Neural cell (in vitro differentiated cells): ENCODE results near the gene MAML3. TPM values are rescaled to one million over a fixed set of nuclear protein-coding genes. Genes with fewer than 3 reads are reported as not detected.

Experiments used
- H2AFZ ChIP-seq: fragments of 200-600, 300-800 bp; sonication (generic), shearing (Covaris generic); 2 replicates; pipeline ENCODE4 v1.6.0; 2014; ENCODE audit warnings: low read depth, mild to moderate bottlenecking, antibody characterized with exemption, low read length, moderate library complexity
- H3F3A ChIP-seq: fragments of 200-600 bp; shearing (Covaris generic); 2 replicates; pipeline ENCODE4 v1.6.1; 2016; ENCODE audit warnings: mild to moderate bottlenecking, moderate library complexity, mixed read lengths, antibody characterized with exemption, low read length; ENCODE audit not compliant: insufficient read depth, poor library complexity, severe bottlenecking
- H3K27ac ChIP-seq: fragments of 200-600, 300-800 bp; sonication (generic), shearing (Covaris generic); 2 replicates; pipeline ENCODE4 v1.5.1; 2014; ENCODE audit warnings: mild to moderate bottlenecking, low read length, moderate library complexity
- H3K27me3 ChIP-seq: fragments of 300-800, 200-600 bp; sonication (generic), shearing (Covaris generic); 2 replicates; pipeline ENCODE4 v1.6.0; 2014; ENCODE audit warnings: mild to moderate bottlenecking, low read depth, low read length, moderate library complexity; ENCODE audit not compliant: insufficient read depth
- H3K36me3 ChIP-seq: fragments of 300-800, 200-600 bp; sonication (generic), shearing (Covaris generic); 2 replicates; pipeline ENCODE4 v1.5.1; 2014; ENCODE audit warnings: mild to moderate bottlenecking, antibody characterized with exemption, low read length, moderate library complexity; ENCODE audit not compliant: insufficient read depth
- H3K4me2 ChIP-seq: fragments of 300-800, 200-600 bp; sonication (generic), shearing (Covaris generic); 2 replicates; pipeline ENCODE4 v1.6.0; 2014; ENCODE audit warnings: mild to moderate bottlenecking, low read length
- H3K4me3 ChIP-seq: fragments of 300-800, 200-600 bp; sonication (generic), shearing (Covaris generic); 2 replicates; pipeline ENCODE4 v1.5.1; 2014; ENCODE audit warnings: mild to moderate bottlenecking, low read length, moderate library complexity
- H3K79me2 ChIP-seq: fragments of 200-600 bp; shearing (Covaris generic); replicated peaks from 2 replicates; pipeline ENCODE4 v1.6.0; 2014; ENCODE audit warnings: mild to moderate bottlenecking, low read length, moderate library complexity; ENCODE audit not compliant: insufficient read depth
- H3K9ac ChIP-seq: fragments of 300-800, 200-600 bp; sonication (generic), shearing (Covaris generic); 2 replicates; pipeline ENCODE4 v1.6.1; 2016; ENCODE audit warnings: mild to moderate bottlenecking, low read length, mixed read lengths
- H3K9me2 ChIP-seq: fragments of 200-600 bp; shearing (Covaris generic); 2 replicates; pipeline ENCODE4 v1.6.1; 2016; ENCODE audit warnings: mild to moderate bottlenecking, low read length, mixed read lengths; ENCODE audit not compliant: insufficient read depth
- H3K9me3 ChIP-seq: fragments of 200-600, 300-800 bp; sonication (generic), shearing (Covaris generic); 2 replicates; pipeline ENCODE4 v1.6.1; 2016; ENCODE audit warnings: mild to moderate bottlenecking, mixed run types, low read length, moderate library complexity, mixed read lengths
- H4K20me1 ChIP-seq: fragments of 200-600 bp; shearing (Covaris generic); 2 replicates; pipeline ENCODE4 v1.6.1; 2016; ENCODE audit warnings: mild to moderate bottlenecking, mixed run types; ENCODE audit not compliant: insufficient read depth
- EP300 ChIP-seq: fragments of 450-650 bp; conservative IDR thresholded peaks from 2 replicates; pipeline ENCODE4 v1.6.1; 2014; ENCODE audit warnings: antibody characterized with exemption, mild to moderate bottlenecking, moderate library complexity; ENCODE audit not compliant: poor library complexity, severe bottlenecking
- EZH2 ChIP-seq: fragments of 200-600, 300-800 bp; shearing (Covaris generic), sonication (generic); IDR thresholded peaks from 2 replicates; pipeline ENCODE4 v1.6.1; 2014; ENCODE audit warnings: antibody characterized with exemption, low read length, borderline replicate concordance, mild to moderate bottlenecking; ENCODE audit not compliant: insufficient read depth, poor library complexity, severe bottlenecking
- MXI1 ChIP-seq: fragments of 450-650 bp; conservative IDR thresholded peaks from 2 replicates; pipeline ENCODE4 v1.6.1; 2014; ENCODE audit warnings: antibody characterized with exemption, mild to moderate bottlenecking; ENCODE audit not compliant: poor library complexity, severe bottlenecking
- POLR2AphosphoS5 ChIP-seq: IDR thresholded peaks from 2 replicates; pipeline ENCODE4 v1.6.1; 2012
- RAD21 ChIP-seq: fragments of 450-650 bp; conservative IDR thresholded peaks from 2 replicates; pipeline ENCODE4 v1.6.1; 2014; ENCODE audit warnings: antibody characterized with exemption, mild to moderate bottlenecking, moderate library complexity
- SMC3 ChIP-seq: fragments of 450-650 bp; conservative IDR thresholded peaks from 2 replicates; pipeline ENCODE4 v1.6.1; 2014; ENCODE audit warnings: antibody characterized with exemption, mild to moderate bottlenecking, moderate library complexity; ENCODE audit not compliant: poor library complexity
- TAF1 ChIP-seq: IDR thresholded peaks from 2 replicates; pipeline ENCODE4 v1.6.1; 2012; ENCODE audit warnings: low read depth
- polyA plus RNA-seq: library from polyadenylated mRNA; depleted of rRNA; stranded (reverse); fragments of >200 nt; gene quantifications from 2 replicates; pipeline ENCODE4 v1.2.3, GENCODE V29; 2014
- TF ChIP-seq, protein P1 (sequence below): IDR thresholded peaks from 2 replicates; pipeline ENCODE4 v1.6.1; 2012; ENCODE audit warnings: borderline replicate concordance
- TF ChIP-seq, protein P2 (sequence below): fragments of 450-650 bp; IDR thresholded peaks from 2 replicates; pipeline ENCODE4 v1.5.1; 2014; ENCODE audit warnings: antibody characterized with exemption, mild to moderate bottlenecking, moderate library complexity; ENCODE audit not compliant: poor library complexity, severe bottlenecking

MAML3 gene
- polyA plus RNA-seq, 1 donor from 2014 or later, result 10.2 TPM

- Histone ChIP-seq H3F3A (peaks cover 5% of the 10 kb centered on the region), H3K36me3 (no peaks in the 10 kb centered on the region), H2AFZ (no peak overlapping the region), H3K79me2 (peaks cover 4% of the 10 kb centered on the region), H3K9ac (no peak overlapping the region), H3K9me3 (no peaks in the 10 kb centered on the region), H3K4me2 (no peak overlapping the region), H4K20me1 (no peaks in the 10 kb centered on the region), H3K4me3 (no peak overlapping the region), H3K27me3 (no peaks in the 10 kb centered on the region), H3K9me2 (no peaks in the 10 kb centered on the region), H3K27ac (no peak overlapping the region)
- TF ChIP-seq SMC3 (no peak), EZH2 (no peak), RAD21 (no peak), EP300 (no peak), MXI1 (no peak), TAF1 (no peak), POLR2AphosphoS5 (no peak)
- TF ChIP-seq, protein P1, sequence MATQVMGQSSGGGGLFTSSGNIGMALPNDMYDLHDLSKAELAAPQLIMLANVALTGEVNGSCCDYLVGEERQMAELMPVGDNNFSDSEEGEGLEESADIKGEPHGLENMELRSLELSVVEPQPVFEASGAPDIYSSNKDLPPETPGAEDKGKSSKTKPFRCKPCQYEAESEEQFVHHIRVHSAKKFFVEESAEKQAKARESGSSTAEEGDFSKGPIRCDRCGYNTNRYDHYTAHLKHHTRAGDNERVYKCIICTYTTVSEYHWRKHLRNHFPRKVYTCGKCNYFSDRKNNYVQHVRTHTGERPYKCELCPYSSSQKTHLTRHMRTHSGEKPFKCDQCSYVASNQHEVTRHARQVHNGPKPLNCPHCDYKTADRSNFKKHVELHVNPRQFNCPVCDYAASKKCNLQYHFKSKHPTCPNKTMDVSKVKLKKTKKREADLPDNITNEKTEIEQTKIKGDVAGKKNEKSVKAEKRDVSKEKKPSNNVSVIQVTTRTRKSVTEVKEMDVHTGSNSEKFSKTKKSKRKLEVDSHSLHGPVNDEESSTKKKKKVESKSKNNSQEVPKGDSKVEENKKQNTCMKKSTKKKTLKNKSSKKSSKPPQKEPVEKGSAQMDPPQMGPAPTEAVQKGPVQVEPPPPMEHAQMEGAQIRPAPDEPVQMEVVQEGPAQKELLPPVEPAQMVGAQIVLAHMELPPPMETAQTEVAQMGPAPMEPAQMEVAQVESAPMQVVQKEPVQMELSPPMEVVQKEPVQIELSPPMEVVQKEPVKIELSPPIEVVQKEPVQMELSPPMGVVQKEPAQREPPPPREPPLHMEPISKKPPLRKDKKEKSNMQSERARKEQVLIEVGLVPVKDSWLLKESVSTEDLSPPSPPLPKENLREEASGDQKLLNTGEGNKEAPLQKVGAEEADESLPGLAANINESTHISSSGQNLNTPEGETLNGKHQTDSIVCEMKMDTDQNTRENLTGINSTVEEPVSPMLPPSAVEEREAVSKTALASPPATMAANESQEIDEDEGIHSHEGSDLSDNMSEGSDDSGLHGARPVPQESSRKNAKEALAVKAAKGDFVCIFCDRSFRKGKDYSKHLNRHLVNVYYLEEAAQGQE, result no peak
- TF ChIP-seq, protein P2, sequence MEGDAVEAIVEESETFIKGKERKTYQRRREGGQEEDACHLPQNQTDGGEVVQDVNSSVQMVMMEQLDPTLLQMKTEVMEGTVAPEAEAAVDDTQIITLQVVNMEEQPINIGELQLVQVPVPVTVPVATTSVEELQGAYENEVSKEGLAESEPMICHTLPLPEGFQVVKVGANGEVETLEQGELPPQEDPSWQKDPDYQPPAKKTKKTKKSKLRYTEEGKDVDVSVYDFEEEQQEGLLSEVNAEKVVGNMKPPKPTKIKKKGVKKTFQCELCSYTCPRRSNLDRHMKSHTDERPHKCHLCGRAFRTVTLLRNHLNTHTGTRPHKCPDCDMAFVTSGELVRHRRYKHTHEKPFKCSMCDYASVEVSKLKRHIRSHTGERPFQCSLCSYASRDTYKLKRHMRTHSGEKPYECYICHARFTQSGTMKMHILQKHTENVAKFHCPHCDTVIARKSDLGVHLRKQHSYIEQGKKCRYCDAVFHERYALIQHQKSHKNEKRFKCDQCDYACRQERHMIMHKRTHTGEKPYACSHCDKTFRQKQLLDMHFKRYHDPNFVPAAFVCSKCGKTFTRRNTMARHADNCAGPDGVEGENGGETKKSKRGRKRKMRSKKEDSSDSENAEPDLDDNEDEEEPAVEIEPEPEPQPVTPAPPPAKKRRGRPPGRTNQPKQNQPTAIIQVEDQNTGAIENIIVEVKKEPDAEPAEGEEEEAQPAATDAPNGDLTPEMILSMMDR, result no peak
Observed at GRCh38 chr4:139790291-139790690, 363.7 kb downstream of the MAML3 start.

- Histone ChIP-seq H3K79me2 (peaks cover 4% of the 10 kb centered on the region), H3K27me3 (no peaks in the 10 kb centered on the region), H3K9me3 (no peaks in the 10 kb centered on the region), H3K4me3 (no peak overlapping the region), H3K36me3 (no peaks in the 10 kb centered on the region), H2AFZ (no peak overlapping the region), H3K27ac (no peak overlapping the region), H3K9ac (no peak overlapping the region), H3F3A (no peaks in the 10 kb centered on the region), H3K4me2 (no peak overlapping the region), H3K9me2 (no peaks in the 10 kb centered on the region), H4K20me1 (no peaks in the 10 kb centered on the region)
- TF ChIP-seq, protein P2, result no peak
- TF ChIP-seq RAD21 (no peak), MXI1 (no peak), POLR2AphosphoS5 (no peak), TAF1 (no peak), SMC3 (no peak), EZH2 (no peak)
- TF ChIP-seq, protein P1, result no peak
Observed at GRCh38 chr4:139789096-139789654, 364.8 kb downstream of the MAML3 start.
